ENCODE results near the gene EFNA1. TPM values are rescaled to one million over a fixed set of nuclear protein-coding genes. Genes with fewer than 3 reads are reported as not detected.
"Not testable (repeated sequence)": the region's sequence is repeated elsewhere in the genome, so short reads cannot be mapped to it uniquely, and the experiment has no call there.

EFNA1 gene
- total RNA-seq, 1 donor from 2014 or later: 195 TPM

DNA sequence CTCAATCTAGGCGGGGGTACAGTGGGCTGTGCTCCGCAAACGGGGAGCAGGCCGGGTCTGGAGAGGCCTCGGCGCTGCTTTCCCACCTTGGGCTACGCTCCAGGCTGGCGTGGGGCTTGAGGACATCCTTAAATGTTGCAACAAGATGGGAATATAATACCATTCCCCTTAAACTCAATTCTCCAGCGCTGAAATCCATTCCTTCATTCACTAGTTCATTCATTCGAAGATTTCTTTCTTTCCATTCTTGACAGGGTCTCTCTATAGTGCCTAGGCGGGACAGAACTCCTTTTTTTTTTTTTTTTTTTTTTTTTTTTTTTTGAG lies 12.9 kb downstream of the EFNA1 start:
- DNase-seq (ENCODE audit: extremely low read depth, low read depth, low spot score): no peak

GRCh38 chr1:155141749-155142148 lies 14.1 kb downstream of the EFNA1 start:
- DNase-seq (ENCODE audit: extremely low read depth, low read depth, low spot score): no peak

DNA sequence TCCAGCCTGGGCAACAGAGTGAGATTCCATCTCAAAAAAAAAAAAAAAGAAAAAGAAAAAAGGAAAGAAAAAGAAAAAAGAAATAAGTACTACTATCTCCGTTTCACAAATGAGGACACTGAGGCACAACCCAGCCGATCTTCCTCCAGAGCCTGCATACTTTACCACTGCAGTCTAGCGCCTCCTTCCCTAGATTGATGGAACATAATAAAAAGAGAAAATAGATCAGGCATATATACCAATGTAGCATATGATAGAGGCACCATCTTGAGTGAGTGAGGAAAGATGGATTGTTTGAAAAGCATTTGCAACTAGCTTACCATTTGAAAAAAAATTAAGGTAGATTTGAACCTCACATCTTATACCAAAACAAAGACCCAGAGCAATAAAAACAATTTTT lies 17.8 kb downstream of the EFNA1 start:
- no peak for DNase-seq (ENCODE audit: extremely low read depth, low read depth, low spot score)

- DNase-seq (ENCODE audit: extremely low read depth, low read depth, low spot score): not testable (repeated sequence)
Measured at GRCh38 chr1:155155996-155156643, 28.4 kb downstream of the EFNA1 start.

DNA sequence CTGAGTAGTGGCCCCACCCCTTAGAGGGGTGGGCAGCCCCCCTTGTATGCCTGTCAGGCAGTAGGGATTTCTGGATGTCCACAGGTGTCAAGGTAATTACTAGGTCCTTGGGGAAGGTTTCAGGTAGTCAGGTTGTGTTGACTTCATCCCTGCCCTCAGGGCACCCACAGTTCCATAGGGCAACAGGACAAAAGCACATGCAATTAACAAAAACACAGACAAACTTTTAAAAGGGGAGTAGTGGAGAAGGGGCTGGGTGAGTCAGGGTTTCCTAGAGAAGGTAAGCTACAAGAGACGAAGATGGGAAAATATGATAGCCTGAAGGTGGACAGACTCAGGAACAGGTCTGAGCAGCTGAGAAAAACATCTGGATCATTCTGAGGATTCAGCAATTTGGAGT lies 31.3 kb downstream of the EFNA1 start:
- DNase-seq (ENCODE audit: extremely low read depth, low read depth, low spot score): no peak

- no peak for DNase-seq (ENCODE audit: extremely low read depth, low read depth, low spot score)
Measured at GRCh38 chr1:155160128-155160527, 32.5 kb downstream of the EFNA1 start.

- not testable (repeated sequence) for DNase-seq (ENCODE audit: extremely low read depth, low read depth, low spot score)
Measured at GRCh38 chr1:155162631-155163030, 35.0 kb downstream of the EFNA1 start.

DNA sequence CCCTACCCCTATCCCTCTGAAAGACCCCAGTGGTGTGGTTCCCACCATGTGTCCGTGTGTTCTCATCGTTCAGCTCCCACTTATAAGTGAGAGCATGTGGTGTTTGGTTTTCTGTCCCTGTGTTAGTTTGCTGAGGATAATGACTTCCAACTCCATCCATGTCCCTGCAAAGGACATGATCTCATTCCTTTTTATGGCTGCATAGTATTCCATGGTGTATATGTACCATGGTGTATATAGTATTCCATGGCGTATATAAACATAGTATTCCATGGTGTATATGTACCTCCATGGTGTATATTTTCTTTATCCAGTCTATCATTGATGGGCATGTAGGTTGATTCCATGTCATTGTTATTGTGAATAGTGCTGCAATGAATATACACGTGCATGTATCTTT lies 36.1 kb downstream of the EFNA1 start:
- not testable (repeated sequence) for DNase-seq (ENCODE audit: extremely low read depth, low read depth, low spot score)

GRCh38 chr1:155164625-155165024 lies 36.9 kb downstream of the EFNA1 start:
- DNase-seq (ENCODE audit: extremely low read depth, low read depth, low spot score): not testable (repeated sequence)

DNA sequence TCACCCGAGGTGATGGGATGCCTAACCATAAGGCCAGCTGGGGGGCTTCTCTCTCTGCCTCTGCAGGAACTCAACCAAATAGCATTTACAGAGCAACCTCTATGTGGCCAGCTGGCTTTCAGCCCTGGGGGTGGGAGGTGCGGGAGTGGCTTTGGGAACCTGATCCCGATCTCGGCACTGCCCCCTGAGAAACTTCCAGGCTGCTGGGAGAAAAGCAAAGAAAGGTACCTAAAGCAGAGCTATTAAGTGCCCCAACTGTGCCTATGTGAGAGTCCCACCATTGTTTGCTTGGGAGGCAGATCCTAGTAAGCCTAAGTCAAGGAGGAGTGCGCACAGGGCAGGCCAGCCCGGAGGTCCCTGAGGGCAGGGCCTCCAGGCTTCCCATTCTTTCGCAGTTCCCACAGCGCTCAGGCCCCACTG lies 38.4 kb downstream of the EFNA1 start:
- no peak for DNase-seq (ENCODE audit: extremely low read depth, low read depth, low spot score)

DNA sequence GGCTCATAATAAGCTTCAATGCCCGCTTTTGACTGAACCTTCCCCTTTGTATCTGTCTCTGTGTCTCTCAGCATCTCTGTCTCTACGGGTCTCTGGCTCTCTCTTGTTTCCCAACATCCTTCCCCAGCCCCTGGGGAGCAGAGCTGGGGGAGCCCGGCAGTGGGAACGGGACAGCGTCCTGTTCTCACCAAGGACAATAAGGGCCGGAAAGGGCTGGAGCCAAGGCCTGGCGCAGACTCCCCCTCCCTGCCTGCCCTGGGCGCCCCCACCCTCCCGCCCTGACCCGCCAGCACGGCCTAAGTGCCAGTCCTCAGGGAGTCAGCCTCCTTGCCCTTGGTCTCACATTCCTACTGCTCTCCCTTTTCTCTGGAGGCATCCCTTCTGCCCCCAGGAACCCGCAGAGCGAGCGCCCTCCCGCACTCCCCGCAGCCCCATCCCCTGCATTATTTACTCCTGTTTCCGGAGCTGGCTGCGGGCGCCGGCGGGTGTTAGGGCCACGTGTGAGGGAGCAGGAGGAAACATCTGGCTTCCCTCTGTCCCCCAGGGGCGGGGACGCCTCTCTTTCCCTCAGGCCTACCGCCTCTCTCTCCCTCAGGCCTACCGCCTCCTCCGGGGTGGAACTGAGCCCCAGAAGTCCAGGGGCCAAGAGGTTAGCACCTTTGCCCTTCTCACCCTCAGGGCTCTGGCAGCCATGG lies 38.9 kb downstream of the EFNA1 start:
- peak; percentile 57 for DNase-seq (ENCODE audit: extremely low read depth, low read depth, low spot score)

GRCh38 chr1:155167166-155168104 lies 39.8 kb downstream of the EFNA1 start:
- DNase-seq (ENCODE audit: extremely low read depth, low read depth, low spot score): peak; percentile 88

DNA sequence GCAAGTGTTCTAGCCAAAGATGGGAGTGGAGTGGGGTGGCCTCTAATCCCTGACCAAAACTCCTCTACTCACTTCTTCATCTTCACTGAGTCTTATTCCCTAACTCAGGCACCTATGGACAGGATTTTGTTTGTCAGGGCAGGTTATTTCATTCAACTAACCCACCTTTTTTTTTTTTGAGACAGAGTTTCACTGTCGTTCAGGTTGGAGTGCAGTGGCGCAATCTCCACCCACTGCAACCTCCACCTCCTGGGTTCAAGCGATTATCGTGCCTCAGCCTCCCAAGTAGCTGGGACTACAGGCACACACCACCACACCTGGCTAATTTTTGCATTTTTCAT lies 40.4 kb downstream of the EFNA1 start:
- DNase-seq (ENCODE audit: extremely low read depth, low read depth, low spot score): not testable (repeated sequence)

DNA sequence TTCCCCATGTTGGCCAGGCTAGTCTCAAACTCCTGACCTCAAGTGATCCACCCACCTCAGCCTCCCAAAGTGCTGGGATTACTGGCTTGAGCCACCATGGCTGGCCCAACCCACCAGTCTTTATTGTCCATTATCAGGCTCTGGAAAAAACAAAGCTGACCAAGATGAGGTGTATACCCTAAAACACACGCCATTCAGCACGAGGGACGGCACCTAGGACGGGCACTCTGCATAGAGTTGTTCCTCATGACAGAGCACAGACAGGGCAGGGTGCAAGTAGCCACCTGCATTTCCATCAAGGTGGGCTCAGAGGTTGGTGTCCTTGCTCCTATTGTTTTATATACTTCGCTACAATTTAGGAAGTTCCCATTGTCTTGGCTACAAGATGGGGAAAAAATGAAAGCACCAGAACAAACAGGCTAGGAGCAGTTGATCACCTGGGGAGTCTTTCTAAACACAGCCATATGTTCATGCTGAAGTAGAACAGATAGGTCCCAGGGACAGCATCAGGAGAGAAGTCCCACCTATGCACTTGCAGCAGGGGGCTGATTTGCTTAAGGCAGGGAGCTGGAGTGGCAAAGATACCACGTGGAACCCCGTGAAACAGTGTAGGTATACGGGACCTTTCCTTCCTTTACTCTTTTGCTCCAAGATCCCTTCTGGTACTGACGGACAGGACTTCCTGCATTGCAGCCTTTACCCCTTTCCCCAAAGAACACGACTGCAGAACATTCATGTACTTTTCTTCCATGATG lies 41.0 kb downstream of the EFNA1 start:
- no peak for DNase-seq (ENCODE audit: extremely low read depth, low read depth, low spot score)

GRCh38 chr1:155169541-155169940 lies 41.9 kb downstream of the EFNA1 start:
- no peak for DNase-seq (ENCODE audit: extremely low read depth, low read depth, low spot score)

GRCh38 chr1:155170101-155170785 lies 42.6 kb downstream of the EFNA1 start:
- no peak for DNase-seq (ENCODE audit: extremely low read depth, low read depth, low spot score)

DNA sequence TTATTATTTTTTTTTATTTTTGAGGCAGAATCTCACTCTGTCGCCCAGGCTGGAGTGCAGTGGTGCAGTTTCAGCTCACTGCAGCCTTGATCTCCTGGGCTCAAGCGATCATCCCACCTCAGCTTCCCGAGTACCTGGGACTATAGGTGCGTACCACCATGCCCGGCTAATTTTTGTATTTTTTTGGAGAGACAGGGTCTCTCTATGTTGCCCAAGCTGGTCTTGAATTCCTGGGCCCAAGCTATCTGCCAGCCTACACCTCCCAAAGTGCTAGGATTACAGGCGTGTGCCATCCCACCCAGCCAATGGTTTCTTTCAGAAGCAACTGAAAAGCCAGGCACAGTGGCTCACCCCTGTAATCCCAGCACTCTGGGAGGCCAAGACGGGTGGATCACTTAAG lies 43.1 kb downstream of the EFNA1 start:
- no peak for DNase-seq (ENCODE audit: extremely low read depth, low read depth, low spot score)

DNA sequence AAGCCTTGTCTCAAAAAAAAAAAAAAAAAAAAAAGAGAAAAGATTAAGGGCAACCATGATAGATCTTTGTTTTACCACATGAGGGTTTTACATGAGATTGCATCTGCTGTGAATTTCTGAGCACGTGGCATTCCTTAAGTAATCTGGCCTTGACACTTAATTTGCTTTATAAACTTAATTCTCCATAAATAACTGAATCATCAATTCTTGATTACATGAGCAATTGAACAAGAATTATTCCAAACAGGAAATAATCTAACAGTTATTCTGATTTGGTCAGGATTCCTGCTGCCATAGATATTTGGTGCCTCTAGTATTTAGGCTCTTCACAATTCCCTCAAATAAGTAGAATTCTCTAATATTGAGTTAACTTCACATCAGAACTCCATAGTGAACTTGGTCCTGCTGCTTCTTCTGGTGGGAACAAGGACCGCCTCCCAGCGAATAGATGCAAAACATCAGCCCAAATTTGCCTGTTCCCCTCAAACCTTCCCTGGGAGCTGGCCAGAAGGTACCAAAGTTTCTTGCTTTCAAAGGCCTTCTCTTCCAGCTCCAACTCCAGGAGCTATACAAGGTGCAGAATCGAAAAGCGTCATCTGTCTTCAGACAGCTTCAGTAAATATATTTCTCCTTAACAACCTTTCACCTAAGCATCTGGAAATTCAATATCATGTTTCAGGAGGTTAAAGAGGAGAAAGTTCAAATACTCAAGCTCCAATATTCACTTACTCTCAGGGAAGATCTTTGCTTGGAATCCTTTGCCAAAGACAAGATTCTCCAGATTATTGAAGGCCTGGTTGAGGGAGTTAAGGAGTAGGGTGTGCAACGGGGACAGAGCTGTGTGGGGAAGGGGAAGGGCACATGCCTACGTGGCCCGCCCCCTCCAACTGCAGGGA lies 44.4 kb downstream of the EFNA1 start:
- DNase-seq (ENCODE audit: extremely low read depth, low read depth, low spot score): no peak

- peak; percentile 78 for DNase-seq (ENCODE audit: extremely low read depth, low read depth, low spot score)
Measured at GRCh38 chr1:155172732-155173477, 45.2 kb downstream of the EFNA1 start, which contains the start of gene KRTCAP2. TSS of gene KRTCAP2 (minus strand) at chr1:155173304. CDS start at chr1:155173224, 80 bp downstream.
